Gastrocnemius medialis (tissue), 4 donors: ENCODE data around the gene SAV1.

Source experiments
- CTCF ChIP-seq, 5 experiments: fragments of 450-650 bp in 3 of 5; fragments of 200-600 bp in 2 of 5; sonication (generic) in 2 of 5; IDR thresholded peaks in 4 of 5; conservative IDR thresholded peaks in 1 of 5; 1 replicate in 4 of 5; 2 replicates in 1 of 5; pipeline ENCODE4 v1.5.1; 2016 to 2019; ENCODE audit warnings: antibody characterized with exemption in 5 of 5, mild to moderate bottlenecking in 3 of 5, moderate library complexity in 3 of 5
- POLR2A ChIP-seq, 2 donors: fragments of 450-650 bp; IDR thresholded peaks; one replicate each; pipeline ENCODE4 v1.6.1; 2017; ENCODE audit warnings: antibody characterized with exemption in 2 of 2, mild to moderate bottlenecking in 2 of 2, moderate library complexity in 2 of 2

DNA sequence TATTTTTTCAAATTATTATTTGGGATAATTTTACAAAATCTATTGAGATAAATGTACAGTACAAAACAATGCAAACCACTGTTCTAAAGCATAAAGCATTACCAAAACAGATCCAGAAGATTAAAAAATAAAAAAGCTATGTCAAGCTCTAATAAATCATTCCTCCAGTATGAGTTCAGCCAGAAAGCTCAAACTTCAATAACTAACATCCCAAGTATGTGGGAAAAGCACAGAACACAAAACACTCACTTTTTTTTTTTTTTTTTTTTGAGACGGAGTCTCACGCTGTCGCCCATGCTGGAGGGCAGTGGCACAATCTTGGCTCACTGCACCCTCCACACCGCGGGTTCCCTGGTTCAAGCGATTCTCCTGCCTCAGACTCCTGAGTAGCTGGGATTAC lies 11.3 kb downstream of the SAV1 start:
- TF ChIP-seq POLR2A (IDR thresholded peaks at IDR 0.05) (no peak), CTCF (IDR thresholded peaks at IDR 0.05 in 4 of 5, conservative IDR thresholded peaks at IDR 0.05 in 1 of 5) (no peak)
